Body of pancreas (tissue), 4 donors: ENCODE measurements around the gene FAM107B.

Source experiments
- CTCF ChIP-seq, 7 experiments: fragments of 450-650 bp in 4 of 7; fragments of 200-600 bp in 3 of 7; sonication (generic) in 3 of 7; IDR thresholded peaks; one replicate each; pipeline ENCODE4 v1.5.1; 2016 to 2019; ENCODE audit warnings: antibody characterized with exemption in 7 of 7
- POLR2A ChIP-seq, 3 donors: fragments of 450-650 bp; IDR thresholded peaks; one replicate each; pipeline ENCODE4 v1.6.1; 2016; ENCODE audit warnings: antibody characterized with exemption in 3 of 3, mild to moderate bottlenecking in 2 of 3

GRCh38 chr10:14787938-14788337, 13.2 kb upstream of the FAM107B start:
- no peak for TF ChIP-seq POLR2A (IDR thresholded peaks at IDR 0.05)
- TF ChIP-seq CTCF (IDR thresholded peaks at IDR 0.05), result no peak
